Renal pelvis (tissue), 4 donors: ENCODE data around the gene TRAFD1. TPM values are rescaled to one million over a fixed set of nuclear protein-coding genes. Genes with fewer than 3 reads are reported as not detected.

ENCODE experiments used
- DNase-seq: peaks from one replicate; pipeline ENCODE4 v3.0.0-alpha.2; 2013
- polyA plus RNA-seq, 3 donors: library from polyadenylated mRNA; unstranded; fragments of 120-200 nt; gene quantifications; one replicate each; pipeline ENCODE4 v1.2.1, GENCODE V29; 2013; ENCODE audit not compliant: insufficient read length in 3 of 3

Gene TRAFD1
- polyA plus RNA-seq, 3 donors, result 39.6 to 44.4 (median 43.1) TPM

- no peak for DNase-seq
Measured at GRCh38 chr12:112196196-112196875, 71.0 kb downstream of the TRAFD1 start.

DNA sequence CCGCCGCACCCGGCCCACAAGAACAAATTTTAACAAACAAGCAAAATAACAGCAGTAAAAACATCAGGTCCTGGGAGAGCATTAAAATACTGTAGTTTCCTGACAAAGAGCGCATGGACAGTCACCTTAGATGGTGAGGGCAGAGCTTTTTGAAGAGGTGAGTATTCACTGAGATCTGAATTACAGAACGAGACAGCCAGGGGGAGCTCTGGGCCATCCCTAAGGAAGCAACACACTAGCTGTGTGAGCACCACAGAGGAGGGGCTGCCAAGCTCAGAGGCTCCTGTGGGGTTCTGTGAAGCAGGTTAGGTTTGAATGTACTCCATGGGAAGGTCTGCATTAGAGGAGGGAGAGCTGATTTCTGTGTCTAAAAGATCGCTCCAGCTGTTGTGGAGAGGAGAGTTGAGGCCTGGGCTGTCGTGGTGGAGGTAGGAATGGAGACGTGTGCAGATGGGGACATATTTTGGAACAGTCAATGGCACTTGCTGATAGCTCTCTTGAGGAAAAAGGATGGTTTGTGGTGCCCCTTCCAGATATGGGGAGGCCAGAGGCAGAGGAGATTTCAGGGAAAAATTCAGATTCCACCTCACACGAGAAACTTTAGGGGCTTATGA lies 72.9 kb downstream of the TRAFD1 start:
- DNase-seq, result peak; percentile 41

GRCh38 chr12:112199136-112199535 lies 73.8 kb downstream of the TRAFD1 start:
- no peak for DNase-seq

Other genes with a start within 250 kb of the TRAFD1 start
- gene TMEM116, start 112.4 kb upstream of the TRAFD1 start, polyA plus RNA-seq, result 10 to 100 TPM; 29.3 to 36.8 (median 29.3) TPM
- 100 to 1,000 TPM; 147 to 180 (median 173) TPM for gene ERP29, start 112.1 kb upstream of the TRAFD1 start, polyA plus RNA-seq
- 10 to 100 TPM; 18.6 to 26.9 (median 25.9) TPM for gene NAA25, start 16.8 kb upstream of the TRAFD1 start, polyA plus RNA-seq